HG02840 (cell line): ENCODE measurements around the gene EFNB1.

Experiments used
- ATAC-seq: cut with Tn5 transposase; IDR thresholded peaks from one replicate; pipeline ENCODE4 v1.9.1; 2021; ENCODE audit warnings: mild to moderate bottlenecking, moderate library complexity, moderate number of reproducible peaks; ENCODE audit not compliant: unreplicated experiment, low FRiP score

The EFNB1 gene

GRCh38 chrX:68827256-68827655 is 1.6 kb upstream of the EFNB1 start:
- ATAC-seq: no peak

GRCh38 chrX:68827848-68828624 is 785 bp upstream of the EFNB1 start:
- ATAC-seq: no peak

- no peak for ATAC-seq
Measured at GRCh38 chrX:68829582-68830418, 979 bp downstream of the EFNB1 start.

- no peak for ATAC-seq
Measured at GRCh38 chrX:68830419-68831404, 1.9 kb downstream of the EFNB1 start.

- no peak for ATAC-seq
Measured at GRCh38 chrX:68831405-68832100, 2.7 kb downstream of the EFNB1 start.

- no peak for ATAC-seq
Measured at GRCh38 chrX:68832101-68832416, 3.2 kb downstream of the EFNB1 start.

GRCh38 chrX:68832516-68833447 is 4.0 kb downstream of the EFNB1 start:
- ATAC-seq: no peak

- no peak for ATAC-seq
Measured at GRCh38 chrX:68833448-68833805, 4.6 kb downstream of the EFNB1 start.

- no peak for ATAC-seq
Measured at GRCh38 chrX:68833855-68834331, 5.1 kb downstream of the EFNB1 start.

GRCh38 chrX:68834371-68835103 is 5.7 kb downstream of the EFNB1 start:
- ATAC-seq: no peak

GRCh38 chrX:68835104-68835442 is 6.3 kb downstream of the EFNB1 start:
- no peak for ATAC-seq

GRCh38 chrX:68835468-68835867 is 6.6 kb downstream of the EFNB1 start:
- no peak for ATAC-seq

- ATAC-seq: no peak
Measured at GRCh38 chrX:68837119-68837518, 8.3 kb downstream of the EFNB1 start.

GRCh38 chrX:68838571-68838910 is 9.7 kb downstream of the EFNB1 start:
- no peak for ATAC-seq

- no peak for ATAC-seq
Measured at GRCh38 chrX:68839771-68840170, 10.9 kb downstream of the EFNB1 start.

- no peak for ATAC-seq
Measured at GRCh38 chrX:68840256-68840655, 11.4 kb downstream of the EFNB1 start.

GRCh38 chrX:68841251-68842049 is 12.6 kb downstream of the EFNB1 start:
- no peak for ATAC-seq

- no peak for ATAC-seq
Measured at GRCh38 chrX:68842351-68842750, 13.5 kb downstream of the EFNB1 start.
